HepG2 (cell line): ENCODE data around the gene TOP1. TPM values are rescaled to one million over a fixed set of nuclear protein-coding genes. Genes with fewer than 3 reads are reported as not detected.
A peak's percentile ranks its signal among the peaks of the same experiment; 100 is the strongest.

Experiments
- CAMTA2 ChIP-seq: sonication (generic); formaldehyde crosslinking; IDR thresholded peaks from 2 replicates; pipeline ENCODE4 v1.4.0; 2020; ENCODE audit warnings: mild to moderate bottlenecking, missing genetic modification reagents, borderline replicate concordance
- CEBPG ChIP-seq: IDR thresholded peaks from 2 replicates; pipeline ENCODE4 v1.6.1; 2016
- DPF2 ChIP-seq: sonication (generic); formaldehyde crosslinking; IDR thresholded peaks from 2 replicates; pipeline ENCODE4 v1.4.0; 2020; ENCODE audit warnings: mild to moderate bottlenecking, low read depth, missing genetic modification reagents, borderline replicate concordance
- EED ChIP-seq: sonication (generic); formaldehyde crosslinking; IDR thresholded peaks from 2 replicates; pipeline ENCODE4 v1.5.0; 2020; ENCODE audit warnings: mild to moderate bottlenecking, missing genetic modification reagents
- KDM5B ChIP-seq: sonication (generic); formaldehyde crosslinking; IDR thresholded peaks from 2 replicates; pipeline ENCODE4 v1.4.0; 2020; ENCODE audit warnings: missing genetic modification reagents, mild to moderate bottlenecking, borderline replicate concordance
- MBD4 ChIP-seq: IDR thresholded peaks from 2 replicates; pipeline ENCODE4 v1.6.1; 2012; ENCODE audit warnings: low read length, inconsistent platforms, borderline replicate concordance
- MZF1 ChIP-seq: sonication (generic); formaldehyde crosslinking; IDR thresholded peaks from 2 replicates; pipeline ENCODE4 v1.8.1; 2023; ENCODE audit warnings: mild to moderate bottlenecking, missing genetic modification reagents, borderline replicate concordance
- NFKB2 ChIP-seq: sonication (generic); formaldehyde crosslinking; IDR thresholded peaks from 2 replicates; pipeline ENCODE4 v1.4.0; 2020; ENCODE audit warnings: missing genetic modification reagents, borderline replicate concordance
- RBFOX2 ChIP-seq: fragments of 200-400 bp; formaldehyde crosslinking; IDR thresholded peaks from 2 replicates; pipeline ENCODE4 v1.6.1; 2017; ENCODE audit warnings: low read depth, mild to moderate bottlenecking, low read length
- RFX5 ChIP-seq: IDR thresholded peaks from 2 replicates; pipeline ENCODE4 v1.6.1; 2011; ENCODE audit warnings: low read depth, low read length, improper control_type of control experiment
- STAG1 ChIP-seq: sonication (generic); formaldehyde crosslinking; IDR thresholded peaks from 2 replicates; pipeline ENCODE4 v1.4.0; 2020; ENCODE audit warnings: missing genetic modification reagents
- ZBTB3 ChIP-seq: sonication (generic); formaldehyde crosslinking; IDR thresholded peaks from 2 replicates; pipeline ENCODE4 v1.4.0; 2020; ENCODE audit warnings: low read depth, mild to moderate bottlenecking, moderate library complexity, missing genetic modification reagents, borderline replicate concordance
- ZNF562 ChIP-seq: sonication (generic); formaldehyde crosslinking; IDR thresholded peaks from 2 replicates; pipeline ENCODE4 v1.8.0; 2022; ENCODE audit warnings: missing genetic modification reagents, borderline replicate concordance
- ZNF891 ChIP-seq: sonication (generic); formaldehyde crosslinking; IDR thresholded peaks from 2 replicates; pipeline ENCODE4 v1.5.0; 2020; ENCODE audit warnings: mild to moderate bottlenecking, missing genetic modification reagents
- polyA plus RNA-seq, 8 experiments: library from polyadenylated mRNA; depleted of rRNA in 3 of 8; stranded (reverse) in 7 of 8; unstranded in 1 of 8; fragments of >200 nt; fragmentation: Illumina TruSeq in 4 of 8; extraction: Trizol in 4 of 8; gene quantifications; 2 replicates each; pipeline versions ENCODE4 v1.2.1 to v1.2.3, GENCODE V29; 2011 to 2016; ENCODE audit warnings: low read depth in 4 of 8, missing spikeins in 1 of 8, mixed read lengths in 1 of 8; ENCODE audit not compliant: insufficient read depth in 1 of 8
- total RNA-seq, 5 experiments: library from RNA; depleted of rRNA; stranded (reverse); fragments of >200 nt; fragmentation: Illumina TruSeq; extraction: Trizol; gene quantifications; 2 replicates each; pipeline ENCODE4 v1.2.3, GENCODE V29; 2016; ENCODE audit warnings: low read depth in 1 of 5
- TF ChIP-seq, protein P1 (sequence below): sonication (generic); formaldehyde crosslinking; IDR thresholded peaks from 2 replicates; pipeline ENCODE4 v1.4.0; 2020; ENCODE audit warnings: missing genetic modification reagents
- TF ChIP-seq, protein P2 (sequence below): sonication (generic); formaldehyde crosslinking; IDR thresholded peaks from 2 replicates; pipeline ENCODE4 v1.4.0; 2020; ENCODE audit warnings: mild to moderate bottlenecking, missing genetic modification reagents
- TF ChIP-seq, protein P3 (sequence below), 2 experiments: sonication (generic) in 1 of 2; formaldehyde crosslinking in 1 of 2; IDR thresholded peaks; 2 replicates each; pipeline versions ENCODE4 v1.6.1 to v1.9.0; 2014 to 2022; ENCODE audit warnings: antibody characterized with exemption in 1 of 2, borderline replicate concordance in 1 of 2, inconsistent platforms in 1 of 2, low read depth in 1 of 2, missing genetic modification reagents in 1 of 2

Gene TOP1
- total and polyA plus RNA-seq, 2 of the 13 experiments (the other 11 are each of a cell fraction or from before 2014, with no cell fraction given), result 10.2 to 19.4 TPM

DNA sequence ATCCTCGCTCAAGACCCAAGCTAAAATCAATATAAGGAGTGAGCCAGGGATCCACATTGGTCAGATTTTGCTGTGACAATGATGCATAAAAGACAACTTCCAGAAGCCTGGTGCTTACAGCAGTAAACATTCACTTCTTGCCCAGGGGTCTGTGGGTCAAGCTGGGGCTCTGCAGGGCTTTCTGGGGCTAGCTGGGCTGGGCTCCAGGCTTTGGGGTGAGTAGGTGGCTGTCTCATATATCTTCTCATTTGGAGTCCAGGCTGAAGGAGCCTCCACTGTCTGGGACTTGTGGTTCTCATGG is 25.8 kb upstream of the TOP1 start (continued):
- TF ChIP-seq, protein P1, sequence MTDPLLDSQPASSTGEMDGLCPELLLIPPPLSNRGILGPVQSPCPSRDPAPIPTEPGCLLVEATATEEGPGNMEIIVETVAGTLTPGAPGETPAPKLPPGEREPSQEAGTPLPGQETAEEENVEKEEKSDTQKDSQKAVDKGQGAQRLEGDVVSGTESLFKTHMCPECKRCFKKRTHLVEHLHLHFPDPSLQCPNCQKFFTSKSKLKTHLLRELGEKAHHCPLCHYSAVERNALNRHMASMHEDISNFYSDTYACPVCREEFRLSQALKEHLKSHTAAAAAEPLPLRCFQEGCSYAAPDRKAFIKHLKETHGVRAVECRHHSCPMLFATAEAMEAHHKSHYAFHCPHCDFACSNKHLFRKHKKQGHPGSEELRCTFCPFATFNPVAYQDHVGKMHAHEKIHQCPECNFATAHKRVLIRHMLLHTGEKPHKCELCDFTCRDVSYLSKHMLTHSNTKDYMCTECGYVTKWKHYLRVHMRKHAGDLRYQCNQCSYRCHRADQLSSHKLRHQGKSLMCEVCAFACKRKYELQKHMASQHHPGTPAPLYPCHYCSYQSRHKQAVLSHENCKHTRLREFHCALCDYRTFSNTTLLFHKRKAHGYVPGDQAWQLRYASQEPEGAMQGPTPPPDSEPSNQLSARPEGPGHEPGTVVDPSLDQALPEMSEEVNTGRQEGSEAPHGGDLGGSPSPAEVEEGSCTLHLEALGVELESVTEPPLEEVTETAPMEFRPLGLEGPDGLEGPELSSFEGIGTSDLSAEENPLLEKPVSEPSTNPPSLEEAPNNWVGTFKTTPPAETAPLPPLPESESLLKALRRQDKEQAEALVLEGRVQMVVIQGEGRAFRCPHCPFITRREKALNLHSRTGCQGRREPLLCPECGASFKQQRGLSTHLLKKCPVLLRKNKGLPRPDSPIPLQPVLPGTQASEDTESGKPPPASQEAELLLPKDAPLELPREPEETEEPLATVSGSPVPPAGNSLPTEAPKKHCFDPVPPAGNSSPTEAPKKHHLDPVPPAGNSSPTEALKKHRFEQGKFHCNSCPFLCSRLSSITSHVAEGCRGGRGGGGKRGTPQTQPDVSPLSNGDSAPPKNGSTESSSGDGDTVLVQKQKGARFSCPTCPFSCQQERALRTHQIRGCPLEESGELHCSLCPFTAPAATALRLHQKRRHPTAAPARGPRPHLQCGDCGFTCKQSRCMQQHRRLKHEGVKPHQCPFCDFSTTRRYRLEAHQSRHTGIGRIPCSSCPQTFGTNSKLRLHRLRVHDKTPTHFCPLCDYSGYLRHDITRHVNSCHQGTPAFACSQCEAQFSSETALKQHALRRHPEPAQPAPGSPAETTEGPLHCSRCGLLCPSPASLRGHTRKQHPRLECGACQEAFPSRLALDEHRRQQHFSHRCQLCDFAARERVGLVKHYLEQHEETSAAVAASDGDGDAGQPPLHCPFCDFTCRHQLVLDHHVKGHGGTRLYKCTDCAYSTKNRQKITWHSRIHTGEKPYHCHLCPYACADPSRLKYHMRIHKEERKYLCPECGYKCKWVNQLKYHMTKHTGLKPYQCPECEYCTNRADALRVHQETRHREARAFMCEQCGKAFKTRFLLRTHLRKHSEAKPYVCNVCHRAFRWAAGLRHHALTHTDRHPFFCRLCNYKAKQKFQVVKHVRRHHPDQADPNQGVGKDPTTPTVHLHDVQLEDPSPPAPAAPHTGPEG (CRISPR knock-in tag), result 0 out of 2 replicates have a peak, but pooled peaks have one; percentile 14
- TF ChIP-seq MZF1 (CRISPR knock-in tag), result no peak
- TF ChIP-seq CEBPG (CRISPR knock-in tag), result no peak
- no peak for TF ChIP-seq KDM5B (CRISPR knock-in tag)
- TF ChIP-seq NFKB2 (CRISPR knock-in tag), result peak; percentile 63; the same call in 1 of the 2 replicates
- TF ChIP-seq, protein P2, sequence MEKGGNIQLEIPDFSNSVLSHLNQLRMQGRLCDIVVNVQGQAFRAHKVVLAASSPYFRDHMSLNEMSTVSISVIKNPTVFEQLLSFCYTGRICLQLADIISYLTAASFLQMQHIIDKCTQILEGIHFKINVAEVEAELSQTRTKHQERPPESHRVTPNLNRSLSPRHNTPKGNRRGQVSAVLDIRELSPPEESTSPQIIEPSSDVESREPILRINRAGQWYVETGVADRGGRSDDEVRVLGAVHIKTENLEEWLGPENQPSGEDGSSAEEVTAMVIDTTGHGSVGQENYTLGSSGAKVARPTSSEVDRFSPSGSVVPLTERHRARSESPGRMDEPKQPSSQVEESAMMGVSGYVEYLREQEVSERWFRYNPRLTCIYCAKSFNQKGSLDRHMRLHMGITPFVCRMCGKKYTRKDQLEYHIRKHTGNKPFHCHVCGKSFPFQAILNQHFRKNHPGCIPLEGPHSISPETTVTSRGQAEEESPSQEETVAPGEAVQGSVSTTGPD (CRISPR knock-in tag), result no peak
- TF ChIP-seq DPF2 (CRISPR knock-in tag), result no peak
- TF ChIP-seq, protein P3, sequence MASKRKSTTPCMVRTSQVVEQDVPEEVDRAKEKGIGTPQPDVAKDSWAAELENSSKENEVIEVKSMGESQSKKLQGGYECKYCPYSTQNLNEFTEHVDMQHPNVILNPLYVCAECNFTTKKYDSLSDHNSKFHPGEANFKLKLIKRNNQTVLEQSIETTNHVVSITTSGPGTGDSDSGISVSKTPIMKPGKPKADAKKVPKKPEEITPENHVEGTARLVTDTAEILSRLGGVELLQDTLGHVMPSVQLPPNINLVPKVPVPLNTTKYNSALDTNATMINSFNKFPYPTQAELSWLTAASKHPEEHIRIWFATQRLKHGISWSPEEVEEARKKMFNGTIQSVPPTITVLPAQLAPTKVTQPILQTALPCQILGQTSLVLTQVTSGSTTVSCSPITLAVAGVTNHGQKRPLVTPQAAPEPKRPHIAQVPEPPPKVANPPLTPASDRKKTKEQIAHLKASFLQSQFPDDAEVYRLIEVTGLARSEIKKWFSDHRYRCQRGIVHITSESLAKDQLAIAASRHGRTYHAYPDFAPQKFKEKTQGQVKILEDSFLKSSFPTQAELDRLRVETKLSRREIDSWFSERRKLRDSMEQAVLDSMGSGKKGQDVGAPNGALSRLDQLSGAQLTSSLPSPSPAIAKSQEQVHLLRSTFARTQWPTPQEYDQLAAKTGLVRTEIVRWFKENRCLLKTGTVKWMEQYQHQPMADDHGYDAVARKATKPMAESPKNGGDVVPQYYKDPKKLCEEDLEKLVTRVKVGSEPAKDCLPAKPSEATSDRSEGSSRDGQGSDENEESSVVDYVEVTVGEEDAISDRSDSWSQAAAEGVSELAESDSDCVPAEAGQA (IDR thresholded peaks at IDR 0.05; ENCODE audit: low read depth), result no peak
- TF ChIP-seq, protein P3 (CRISPR knock-in tag; IDR thresholded peaks at IDR 0.05; ENCODE audit: borderline replicate concordance), result 0 out of 2 replicates have a peak, but pooled peaks have one; percentile 27
- TF ChIP-seq RBFOX2, result no peak
- 0 out of 2 replicates have a peak, but pooled peaks have one; percentile 3 for TF ChIP-seq STAG1 (CRISPR knock-in tag)
- no peak for TF ChIP-seq RFX5
- TF ChIP-seq CAMTA2 (CRISPR knock-in tag), result no peak
- TF ChIP-seq ZNF562, result no peak
- TF ChIP-seq MBD4, result peak; percentile 68; the same call in 1 of the 2 replicates
- no peak for TF ChIP-seq ZNF891
- no peak for TF ChIP-seq EED
- no peak for TF ChIP-seq ZBTB3 (CRISPR knock-in tag)
